NCI-H510A treated with DMSO at 0.1 percent for 48 hours (cell line): ENCODE measurements around the gene KDM3A.

Experiments
- DNase-seq: peaks from one replicate; lab custom pipeline; 2025; lab: John Stamatoyannopoulos, UW

Gene KDM3A

GRCh38 chr2:86440631-86441391 lies at the start of gene KDM3A:
Gene KDM3A, plus strand, starts transcription at chr2:86441371. Its CDS starts 677 bp downstream, at chr2:86442048.
- DNase-seq = peak; percentile 98

- DNase-seq = no peak
Measured at GRCh38 chr2:86392873-86393518, 48.2 kb upstream of the KDM3A start.

- no peak for DNase-seq
Measured at GRCh38 chr2:86393521-86394491, 47.4 kb upstream of the KDM3A start.

GRCh38 chr2:86396291-86396785 lies 44.8 kb upstream of the KDM3A start:
- DNase-seq = no peak

GRCh38 chr2:86397986-86398385 lies 43.2 kb upstream of the KDM3A start:
- DNase-seq = no peak

- no peak for DNase-seq
Measured at GRCh38 chr2:86398500-86399474, 42.4 kb upstream of the KDM3A start.

GRCh38 chr2:86400321-86400720 lies 40.9 kb upstream of the KDM3A start:
- DNase-seq = no peak

- no peak for DNase-seq
Measured at GRCh38 chr2:86410581-86410980, 30.6 kb upstream of the KDM3A start.

- DNase-seq = no peak
Measured at GRCh38 chr2:86411396-86411795, 29.8 kb upstream of the KDM3A start.

GRCh38 chr2:86412007-86412406 lies 29.2 kb upstream of the KDM3A start:
- no peak for DNase-seq

- DNase-seq = no peak
Measured at GRCh38 chr2:86413296-86414094, 27.7 kb upstream of the KDM3A start.

GRCh38 chr2:86414996-86415395 lies 26.2 kb upstream of the KDM3A start:
- DNase-seq = no peak

- DNase-seq = no peak
Measured at GRCh38 chr2:86416146-86416545, 25.0 kb upstream of the KDM3A start.

GRCh38 chr2:86417961-86418360 lies 23.2 kb upstream of the KDM3A start:
- DNase-seq = no peak

GRCh38 chr2:86420913-86421312 lies 20.3 kb upstream of the KDM3A start:
- DNase-seq = no peak

- DNase-seq = no peak
Measured at GRCh38 chr2:86426271-86426670, 14.9 kb upstream of the KDM3A start.

- no peak for DNase-seq
Measured at GRCh38 chr2:86429335-86429734, 11.8 kb upstream of the KDM3A start.

- DNase-seq = no peak
Measured at GRCh38 chr2:86430368-86430767, 10.8 kb upstream of the KDM3A start.

GRCh38 chr2:86433137-86433536 lies 8.0 kb upstream of the KDM3A start:
- DNase-seq = no peak

- no peak for DNase-seq
Measured at GRCh38 chr2:86434290-86434689, 6.9 kb upstream of the KDM3A start.
